SK-N-SH (cell line): ENCODE measurements around the gene ANKRD44. TPM values are rescaled to one million over a fixed set of nuclear protein-coding genes. Genes with fewer than 3 reads are reported as not detected.

Experiments used
- CTCF ChIA-PET: fragments of 300-600, 350-600 bp; formaldehyde crosslinking; extraction: SDS; loops from one replicate; lab custom pipeline; 2021; lab: Yijun Ruan, JAX
- POLR2A ChIA-PET: fragments of 350-600 bp; sonication (Branson Sonifier 250); formaldehyde crosslinking; extraction: SDS; loops from one replicate; lab custom pipeline; 2020; ENCODE audit warnings: antibody characterized with exemption, inconsistent platforms; lab: Yijun Ruan, JAX
- DNase-seq: peaks from one replicate; pipeline ENCODE4 v3.0.0; 2012
- H2AFZ ChIP-seq: fragments of 200-600 bp; sonication (generic); 2 replicates; pipeline ENCODE4 v1.8.1; 2016; ENCODE audit warnings: antibody characterized with exemption, mild to moderate bottlenecking, low read depth
- H3F3A ChIP-seq: fragments of 200-600 bp; sonication (generic); replicated peaks from 2 replicates; pipeline ENCODE3; 2016; ENCODE audit warnings: antibody characterized with exemption, mild to moderate bottlenecking; ENCODE audit not compliant: insufficient read depth
- H3K27ac ChIP-seq, 2 experiments: fragments of 200-500 bp in 1 of 2; fragments of 200-600 bp in 1 of 2; sonication (Bioruptor generic) in 1 of 2; sonication (generic), shearing (Covaris generic) in 1 of 2; 2 replicates each; pipeline versions ENCODE4 v1.5.1 to v1.6.1; 2014 to 2016; ENCODE audit warnings: low read depth in 2 of 2, inconsistent platforms in 1 of 2, low read length in 1 of 2, mild to moderate bottlenecking in 1 of 2, mixed read lengths in 1 of 2
- H3K27me3 ChIP-seq: fragments of 200-600 bp; sonication (generic), shearing (Covaris generic); 2 replicates; pipeline ENCODE4 v1.6.1; 2016; ENCODE audit warnings: mixed run types; ENCODE audit not compliant: insufficient read depth
- H3K36me3 ChIP-seq, 2 experiments: fragments of 200-500 bp in 1 of 2; fragments of 200-600 bp in 1 of 2; sonication (Bioruptor generic) in 1 of 2; sonication (generic) in 1 of 2; replicated peaks in 1 of 2; 2 replicates each; pipeline versions ENCODE3 to v1.5.1; 2014 to 2016; ENCODE audit warnings: low read length in 1 of 2, mild to moderate bottlenecking in 1 of 2; ENCODE audit not compliant: insufficient read depth in 2 of 2, control insufficient read depth in 1 of 2
- H3K4me1 ChIP-seq, 2 experiments: fragments of 200-500 bp in 1 of 2; fragments of 200-600 bp in 1 of 2; sonication (Bioruptor generic) in 1 of 2; sonication (generic), shearing (Covaris generic) in 1 of 2; 2 replicates each; pipeline versions ENCODE4 v1.5.1 to v1.6.1; 2014 to 2016; ENCODE audit warnings: low read depth in 1 of 2, low read length in 1 of 2, mixed run types in 1 of 2; ENCODE audit not compliant: insufficient read depth in 2 of 2, control insufficient read depth in 1 of 2
- H3K4me2 ChIP-seq: fragments of 200-600 bp; sonication (generic), shearing (Covaris generic); 2 replicates; pipeline ENCODE4 v1.6.1; 2017; ENCODE audit warnings: mixed run types
- H3K4me3 ChIP-seq, 2 experiments: fragments of 200-500 bp in 1 of 2; fragments of 200-600 bp in 1 of 2; sonication (Bioruptor generic) in 1 of 2; sonication (generic), shearing (Covaris generic) in 1 of 2; 2 replicates each; pipeline versions ENCODE4 v1.5.1 to v1.8.1; 2014 to 2016; ENCODE audit warnings: low read depth in 2 of 2, inconsistent platforms in 1 of 2, low read length in 1 of 2, mild to moderate bottlenecking in 1 of 2, mixed read lengths in 1 of 2, moderate library complexity in 1 of 2
- H3K79me2 ChIP-seq: fragments of 200-600 bp; sonication (generic); 2 replicates; pipeline ENCODE4 v1.8.1; 2017; ENCODE audit warnings: mild to moderate bottlenecking; ENCODE audit not compliant: insufficient read depth
- H3K9ac ChIP-seq: fragments of 200-600 bp; sonication (generic); 2 replicates; pipeline ENCODE4 v1.6.1; 2017; ENCODE audit warnings: mixed run types
- H3K9me2 ChIP-seq: fragments of 200-600 bp; sonication (generic); 2 replicates; pipeline ENCODE4 v1.6.1; 2017; ENCODE audit warnings: mixed run types
- H3K9me3 ChIP-seq: fragments of 200-600 bp; sonication (generic); 2 replicates; pipeline ENCODE4 v1.6.1; 2017; ENCODE audit warnings: mixed run types, mild to moderate bottlenecking, moderate library complexity
- H4K20me1 ChIP-seq: fragments of 200-600 bp; sonication (generic); 2 replicates; pipeline ENCODE4 v1.6.1; 2017; ENCODE audit warnings: mild to moderate bottlenecking, mixed run types; ENCODE audit not compliant: insufficient read depth
- EZH2phosphoT487 ChIP-seq: fragments of 200-600 bp; sonication (generic); IDR thresholded peaks from 2 replicates; pipeline ENCODE4 v1.6.1; 2017; ENCODE audit warnings: low read depth, mixed run types, mild to moderate bottlenecking, antibody characterized with exemption, moderate library complexity, borderline replicate concordance
- FOSL2 ChIP-seq: IDR thresholded peaks from 2 replicates; pipeline ENCODE4 v1.4.0; 2012; ENCODE audit warnings: low read depth, mild to moderate bottlenecking, moderate library complexity, borderline replicate concordance
- FOXM1 ChIP-seq: IDR thresholded peaks from 2 replicates; pipeline ENCODE4 v1.4.0; 2012; ENCODE audit warnings: low read depth, mild to moderate bottlenecking
- GABPA ChIP-seq: IDR thresholded peaks from 2 replicates; pipeline ENCODE4 v1.4.0; 2012; ENCODE audit warnings: low read depth, mild to moderate bottlenecking
- GATA2 ChIP-seq: sonication (generic); formaldehyde crosslinking; IDR thresholded peaks from 2 replicates; pipeline ENCODE4 v1.5.0; 2020; ENCODE audit warnings: mild to moderate bottlenecking, missing genetic modification reagents
- IRF3 ChIP-seq: fragments of 150-350 bp; IDR thresholded peaks from 2 replicates; pipeline ENCODE4 v1.6.1; 2016; ENCODE audit warnings: mild to moderate bottlenecking, low read depth, low read length
- JUND ChIP-seq: IDR thresholded peaks from 2 replicates; pipeline ENCODE4 v1.4.0; 2012
- NRF1 ChIP-seq: IDR thresholded peaks from 2 replicates; pipeline ENCODE4 v1.6.1; 2012; ENCODE audit warnings: low read depth, mild to moderate bottlenecking, low read length
- POLR2AphosphoS5 ChIP-seq: IDR thresholded peaks from 2 replicates; pipeline ENCODE4 v1.6.1; 2012; ENCODE audit warnings: low read depth, low read length
- RAD21 ChIP-seq: IDR thresholded peaks from 2 replicates; pipeline ENCODE4 v1.6.1; 2012; ENCODE audit warnings: mild to moderate bottlenecking, low read length
- RCOR1 ChIP-seq: fragments of 150-350 bp; IDR thresholded peaks from 2 replicates; pipeline ENCODE4 v1.6.1; 2017; ENCODE audit warnings: antibody characterized with exemption, low read length
- RXRA ChIP-seq: IDR thresholded peaks from 2 replicates; pipeline ENCODE4 v1.4.0; 2012; ENCODE audit warnings: low read depth, mild to moderate bottlenecking, borderline replicate concordance
- SIN3A ChIP-seq: IDR thresholded peaks from 2 replicates; pipeline ENCODE4 v1.6.1; 2012; ENCODE audit warnings: low read depth, mild to moderate bottlenecking, low read length, moderate library complexity, borderline replicate concordance
- TAF1 ChIP-seq: IDR thresholded peaks from 2 replicates; pipeline ENCODE4 v1.6.1; 2012; ENCODE audit warnings: low read depth, mild to moderate bottlenecking, low read length, moderate library complexity, borderline replicate concordance
- TCF12 ChIP-seq: IDR thresholded peaks from 2 replicates; pipeline ENCODE4 v1.4.0; 2012
- USF1 ChIP-seq: IDR thresholded peaks from 2 replicates; pipeline ENCODE4 v1.4.0; 2012; ENCODE audit warnings: low read depth, borderline replicate concordance
- USF2 ChIP-seq: fragments of 150-350 bp; IDR thresholded peaks from 2 replicates; pipeline ENCODE4 v1.6.1; 2017; ENCODE audit warnings: antibody characterized with exemption, low read length, low read depth, borderline replicate concordance
- WGBS: methylation state at CpG from one replicate; pipeline ENCODE4 v1.1.6; 2017; ENCODE audit warnings: low lambda C conversion rate; 5-methylcytosine and 5-hydroxymethylcytosine counted together
- polyA plus RNA-seq, 3 experiments: library from polyadenylated mRNA; depleted of rRNA; stranded (reverse); fragments of >200 nt; gene quantifications; 2 replicates each; pipeline ENCODE4 v1.2.3, GENCODE V29; 2012
- TF ChIP-seq, protein P1 (sequence below): fragments of 200-600 bp; sonication (generic); IDR thresholded peaks from 2 replicates; pipeline ENCODE4 v1.6.1; 2017; ENCODE audit warnings: antibody characterized with exemption, mild to moderate bottlenecking, moderate library complexity
- TF ChIP-seq, protein P2 (sequence below): IDR thresholded peaks from 2 replicates; pipeline ENCODE4; 2012

The ANKRD44 gene
- polyA plus RNA-seq, 1 of the 3 experiments (the other 2 are of a cell fraction): 12.5 TPM

- TF ChIP-seq TAF1: no peak
- TF ChIP-seq EZH2phosphoT487: no peak
- peak; percentile 63 for TF ChIP-seq RAD21
- TF ChIP-seq, protein P1, sequence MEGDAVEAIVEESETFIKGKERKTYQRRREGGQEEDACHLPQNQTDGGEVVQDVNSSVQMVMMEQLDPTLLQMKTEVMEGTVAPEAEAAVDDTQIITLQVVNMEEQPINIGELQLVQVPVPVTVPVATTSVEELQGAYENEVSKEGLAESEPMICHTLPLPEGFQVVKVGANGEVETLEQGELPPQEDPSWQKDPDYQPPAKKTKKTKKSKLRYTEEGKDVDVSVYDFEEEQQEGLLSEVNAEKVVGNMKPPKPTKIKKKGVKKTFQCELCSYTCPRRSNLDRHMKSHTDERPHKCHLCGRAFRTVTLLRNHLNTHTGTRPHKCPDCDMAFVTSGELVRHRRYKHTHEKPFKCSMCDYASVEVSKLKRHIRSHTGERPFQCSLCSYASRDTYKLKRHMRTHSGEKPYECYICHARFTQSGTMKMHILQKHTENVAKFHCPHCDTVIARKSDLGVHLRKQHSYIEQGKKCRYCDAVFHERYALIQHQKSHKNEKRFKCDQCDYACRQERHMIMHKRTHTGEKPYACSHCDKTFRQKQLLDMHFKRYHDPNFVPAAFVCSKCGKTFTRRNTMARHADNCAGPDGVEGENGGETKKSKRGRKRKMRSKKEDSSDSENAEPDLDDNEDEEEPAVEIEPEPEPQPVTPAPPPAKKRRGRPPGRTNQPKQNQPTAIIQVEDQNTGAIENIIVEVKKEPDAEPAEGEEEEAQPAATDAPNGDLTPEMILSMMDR: peak; percentile 13; the same call in 1 of the 2 replicates
- TF ChIP-seq POLR2AphosphoS5: no peak
These were observed 3.2 kb downstream of the ANKRD44 start (continued) for GRCh38 chr2:197307236-197307932.

GRCh38 chr2:197306696-197307040 lies 3.9 kb downstream of the ANKRD44 start:
- TF ChIP-seq, protein P2, sequence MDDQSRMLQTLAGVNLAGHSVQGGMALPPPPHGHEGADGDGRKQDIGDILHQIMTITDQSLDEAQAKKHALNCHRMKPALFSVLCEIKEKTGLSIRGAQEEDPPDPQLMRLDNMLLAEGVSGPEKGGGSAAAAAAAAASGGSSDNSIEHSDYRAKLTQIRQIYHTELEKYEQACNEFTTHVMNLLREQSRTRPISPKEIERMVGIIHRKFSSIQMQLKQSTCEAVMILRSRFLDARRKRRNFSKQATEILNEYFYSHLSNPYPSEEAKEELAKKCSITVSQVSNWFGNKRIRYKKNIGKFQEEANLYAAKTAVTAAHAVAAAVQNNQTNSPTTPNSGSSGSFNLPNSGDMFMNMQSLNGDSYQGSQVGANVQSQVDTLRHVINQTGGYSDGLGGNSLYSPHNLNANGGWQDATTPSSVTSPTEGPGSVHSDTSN: no peak
- TF ChIP-seq FOSL2: no peak
- no peak for TF ChIP-seq NRF1
- no peak for TF ChIP-seq FOXM1
- TF ChIP-seq, all 33 proteins: peak for 0
- DNase-seq: no peak
- H3K27me3 ChIP-seq: no peaks in the 10 kb centered on the region
- no peaks in the 10 kb centered on the region for H3K9me3 ChIP-seq
- H3K27ac ChIP-seq: peak overlapping the region in 1 of 2 experiments; percentile 66; a peak in 2 of 4 replicates
- no peak overlapping the region for H2AFZ ChIP-seq
- H3K36me3 ChIP-seq: peaks cover 0 to 7% of the 10 kb centered on the region in 2 experiments
- no peaks in the 10 kb centered on the region for H3K79me2 ChIP-seq
- H3K4me2 ChIP-seq: no peak overlapping the region
- no peak overlapping the region; a peak in 1 of 4 replicates for H3K4me3 ChIP-seq
- H3F3A ChIP-seq: peaks cover 7% of the 10 kb centered on the region
- WGBS: 63% methylated on average over 2 of the region's 3 CpGs
- peaks cover 6 to 31% of the 10 kb centered on the region in 2 experiments; a peak in 3 of 4 replicates for H3K4me1 ChIP-seq
- H3K9me2 ChIP-seq: no peaks in the 10 kb centered on the region
- ChIA-PET CTCF (interaction anchor here (0.7 to 6.2 kb wide), 8 partner anchors 10 to 193 kb away, joined by 3 to 55 read pairs (median 4); no protein-coding TSS in a partner anchor), POLR2A (no interaction called here)
- no peak overlapping the region for H3K9ac ChIP-seq
- no peaks in the 10 kb centered on the region for H4K20me1 ChIP-seq

DNA sequence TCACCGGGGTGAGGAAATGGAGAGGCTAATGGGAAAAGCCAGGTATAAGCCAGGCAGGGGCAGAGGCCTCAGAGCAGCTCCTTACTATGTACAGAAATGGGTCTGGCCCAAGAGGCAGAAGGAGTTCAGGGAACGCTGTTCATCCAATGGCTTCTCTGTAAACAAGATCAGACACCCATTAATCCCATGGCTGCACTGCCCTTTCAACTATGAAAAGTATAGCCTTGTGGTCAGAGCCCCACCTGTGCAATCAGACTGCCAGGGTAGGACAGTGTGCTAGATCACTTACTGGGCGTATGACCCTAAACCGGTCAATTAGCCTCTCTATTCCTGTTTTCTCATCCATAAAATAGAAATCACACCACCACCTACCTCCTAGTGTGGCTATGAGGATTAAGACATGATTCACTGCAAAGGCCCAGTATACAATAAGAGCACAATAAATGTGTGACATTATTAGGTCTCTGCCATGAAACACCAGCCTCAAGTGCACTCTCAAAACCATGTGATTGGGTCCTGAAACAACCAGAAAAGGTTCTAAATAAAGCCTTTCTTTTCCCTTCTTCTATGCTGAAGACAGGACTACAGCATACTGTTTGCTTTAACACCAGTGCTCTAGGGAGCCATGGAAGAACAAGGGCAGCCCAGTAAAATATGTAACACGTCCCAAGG lies 4.4 kb downstream of the ANKRD44 start:
- peak overlapping the region in 1 of 2 experiments; percentile 66; a peak in 2 of 4 replicates for H3K27ac ChIP-seq
- H3F3A ChIP-seq: peaks cover 7% of the 10 kb centered on the region
- H3K9me2 ChIP-seq: no peaks in the 10 kb centered on the region
- WGBS: 92% methylated on average over 5 of the region's 5 CpGs
- no peaks in the 10 kb centered on the region for H3K27me3 ChIP-seq
- H3K36me3 ChIP-seq: peaks cover 0 to 9% of the 10 kb centered on the region in 2 experiments
- CTCF ChIA-PET: interaction anchor here (0.6 to 6.2 kb wide), 10 partner anchors 10 to 197 kb away, joined by 3 to 55 read pairs (median 4); no protein-coding TSS in a partner anchor
- no peak overlapping the region for H2AFZ ChIP-seq
- no peaks in the 10 kb centered on the region for H3K79me2 ChIP-seq
- H3K9me3 ChIP-seq: no peaks in the 10 kb centered on the region
- no peak overlapping the region for H3K4me2 ChIP-seq
- no peak for DNase-seq
- H3K9ac ChIP-seq: no peak overlapping the region
- H3K4me1 ChIP-seq: peaks cover 1 to 26% of the 10 kb centered on the region in 2 experiments; a peak in 3 of 4 replicates
- no peaks in the 10 kb centered on the region for H4K20me1 ChIP-seq
- H3K4me3 ChIP-seq: no peak overlapping the region
- POLR2A ChIA-PET: interaction anchor here (1.3 kb wide), 1 partner anchor 29 kb away, joined by 3 read pairs; no protein-coding TSS in a partner anchor
- no peak for TF ChIP-seq IRF3
- TF ChIP-seq JUND: no peak
- no peak for TF ChIP-seq FOXM1
- no peak for TF ChIP-seq RXRA
- no peak for TF ChIP-seq TCF12
- no peak for TF ChIP-seq SIN3A
- no peak for TF ChIP-seq RCOR1
- TF ChIP-seq RAD21: no peak
- no peak for TF ChIP-seq GABPA
- no peak for TF ChIP-seq USF2
- TF ChIP-seq USF1: no peak
- TF ChIP-seq GATA2 (CRISPR knock-in tag): no peak
